HG03175 (cell line): Measurements from ENCODE around the gene STRA6.

Experiments used
- ATAC-seq: cut with Tn5 transposase; IDR thresholded peaks from one replicate; pipeline ENCODE4 v1.9.1; 2021; ENCODE audit warnings: mild to moderate bottlenecking, moderate library complexity; ENCODE audit not compliant: unreplicated experiment

Gene STRA6

GRCh38 chr15:74182131-74182530 is 20.5 kb downstream of the STRA6 start:
- no peak for ATAC-seq

- ATAC-seq: no peak
These were observed 21.5 kb downstream of the STRA6 start for GRCh38 chr15:74180881-74181602.

- no peak for ATAC-seq
These were observed 22.4 kb downstream of the STRA6 start for GRCh38 chr15:74179983-74180880.

GRCh38 chr15:74179101-74179841 is 23.3 kb downstream of the STRA6 start:
- no peak for ATAC-seq

- ATAC-seq: no peak
These were observed 24.1 kb downstream of the STRA6 start for GRCh38 chr15:74178326-74179100.

GRCh38 chr15:74176262-74177214 is 26.0 kb downstream of the STRA6 start:
- ATAC-seq: no peak

GRCh38 chr15:74175271-74176191 is 27.1 kb downstream of the STRA6 start:
- no peak for ATAC-seq

- no peak for ATAC-seq
These were observed 27.7 kb downstream of the STRA6 start for GRCh38 chr15:74174958-74175253.

- no peak for ATAC-seq
These were observed 28.2 kb downstream of the STRA6 start for GRCh38 chr15:74174219-74174957.

- no peak for ATAC-seq
These were observed 29.0 kb downstream of the STRA6 start, which contains the start of gene ISLR for GRCh38 chr15:74173380-74174218. ISLR (plus strand) TSS chr15:74173710; CDS start chr15:74174859, 1,149 bp downstream.

- ATAC-seq: no peak
These were observed 29.7 kb downstream of the STRA6 start for GRCh38 chr15:74172701-74173379.

- ATAC-seq: no peak
These were observed 30.5 kb downstream of the STRA6 start for GRCh38 chr15:74171965-74172541.

GRCh38 chr15:74170875-74171578 is 31.6 kb downstream of the STRA6 start:
- no peak for ATAC-seq

- no peak for ATAC-seq
These were observed 32.3 kb downstream of the STRA6 start for GRCh38 chr15:74170071-74170844.

- no peak for ATAC-seq
These were observed 33.9 kb downstream of the STRA6 start for GRCh38 chr15:74168711-74169126.
